Fibroblast of the aortic adventitia (primary cell): ENCODE data around the gene UBE2S. TPM values are rescaled to one million over a fixed set of nuclear protein-coding genes. Genes with fewer than 3 reads are reported as not detected.
"Not testable (repeated sequence)": the region's sequence is repeated elsewhere in the genome, so short reads cannot be mapped to it uniquely, and the experiment has no call there.

ENCODE experiments used
- DNase-seq: peaks from one replicate; pipeline ENCODE4 v3.0.0-alpha.2; 2010; ENCODE audit warnings: low read depth
- H3K4me3 ChIP-seq: 2 replicates; pipeline ENCODE4 v1.5.1; 2011; ENCODE audit warnings: low read depth, mild to moderate bottlenecking, control low read depth, low read length, moderate library complexity
- CTCF ChIP-seq: IDR thresholded peaks from 2 replicates; pipeline ENCODE4 v1.5.1; 2011; ENCODE audit warnings: mild to moderate bottlenecking, low read length, control low read depth, inconsistent platforms; ENCODE audit not compliant: insufficient read depth
- total RNA-seq: library from RNA; depleted of rRNA; stranded (reverse); fragments of >200 nt; gene quantifications from 2 replicates; pipeline ENCODE4 v1.2.3, GENCODE V29; 2012; ENCODE audit warnings: low replicate concordance

Gene UBE2S
- total RNA-seq = 22.6 and 65.4 TPM in 2 replicates

GRCh38 chr19:55407550-55407799 lies at the start of gene UBE2S:
Gene UBE2S (minus strand): TSS chr19:55407788. CDS start chr19:55407589, 199 bp downstream.
- H3K4me3 ChIP-seq = peak within 1 kb of the TSS; percentile 88
- not testable (repeated sequence) for DNase-seq

GRCh38 chr19:55456347-55456746 lies 48.8 kb upstream of the UBE2S start:
- DNase-seq = no peak
- no peak overlapping the region for H3K4me3 ChIP-seq
- TF ChIP-seq CTCF = no peak

GRCh38 chr19:55455576-55456235 lies 48.1 kb upstream of the UBE2S start:
- no peak for DNase-seq
- TF ChIP-seq CTCF = no peak
- H3K4me3 ChIP-seq = no peak overlapping the region

GRCh38 chr19:55454787-55455243 lies 47.2 kb upstream of the UBE2S start:
- DNase-seq = no peak
- TF ChIP-seq CTCF = peak; percentile 76
- H3K4me3 ChIP-seq = no peak overlapping the region

- no peak for TF ChIP-seq CTCF
- no peak overlapping the region for H3K4me3 ChIP-seq
- DNase-seq = no peak
These were observed 46.1 kb upstream of the UBE2S start for GRCh38 chr19:55453511-55454260.

- H3K4me3 ChIP-seq = no peak overlapping the region
- peak; percentile 42 for DNase-seq
- TF ChIP-seq CTCF = no peak
These were observed 45.3 kb upstream of the UBE2S start for GRCh38 chr19:55452749-55453346.

GRCh38 chr19:55451965-55452748 lies 44.6 kb upstream of the UBE2S start:
- no peak overlapping the region for H3K4me3 ChIP-seq

More at GRCh38 chr19:55451965-55452748, 44.6 kb upstream of the UBE2S start:
- DNase-seq = no peak
- no peak for TF ChIP-seq CTCF
